Measurements from ENCODE around the gene TNFAIP8L2. TPM values are rescaled to one million over a fixed set of nuclear protein-coding genes. Genes with fewer than 3 reads are reported as not detected.

Gene TNFAIP8L2
- total RNA-seq, 1 experiment from 2014 or later, result not detected

Other genes starting within 250 kb of the TNFAIP8L2 start
- 29.2 and 31.7 TPM in 2 replicates for gene SETDB1, start 230.3 kb upstream of the TNFAIP8L2 start, total RNA-seq (2014; rRNA removed; shearing (Covaris generic); ENCODE audit: low replicate concordance)
- 41.8 and 63.4 TPM in 2 replicates for gene CERS2, start 181.8 kb upstream of the TNFAIP8L2 start, total RNA-seq (2014; rRNA removed; shearing (Covaris generic); ENCODE audit: low replicate concordance)
- 1.2 and 1.3 TPM in 2 replicates for gene ANXA9, start 174.4 kb upstream of the TNFAIP8L2 start, total RNA-seq (2014; rRNA removed; shearing (Covaris generic); ENCODE audit: low replicate concordance)
- 8.4 and 11.9 TPM in 2 replicates for gene MINDY1, start 149.7 kb upstream of the TNFAIP8L2 start, total RNA-seq (2014; rRNA removed; shearing (Covaris generic); ENCODE audit: low replicate concordance)
- gene PRUNE1, start 148.2 kb upstream of the TNFAIP8L2 start, total RNA-seq (2014; rRNA removed; shearing (Covaris generic); ENCODE audit: low replicate concordance), result 6.9 and 14.4 TPM in 2 replicates
- not detected in 2 replicates for gene BNIPL, start 120.1 kb upstream of the TNFAIP8L2 start, total RNA-seq (2014; rRNA removed; shearing (Covaris generic); ENCODE audit: low replicate concordance)
- gene C1orf56, start 108.9 kb upstream of the TNFAIP8L2 start, total RNA-seq (2014; rRNA removed; shearing (Covaris generic); ENCODE audit: low replicate concordance), result 0.84 and 1.9 TPM in 2 replicates
- 47.6 and 54.9 TPM in 2 replicates for gene CDC42SE1, start 97.0 kb upstream of the TNFAIP8L2 start, total RNA-seq (2014; rRNA removed; shearing (Covaris generic); ENCODE audit: low replicate concordance)
- 19.9 and 28.8 TPM in 2 replicates for gene MLLT11, start 96.3 kb upstream of the TNFAIP8L2 start, total RNA-seq (2014; rRNA removed; shearing (Covaris generic); ENCODE audit: low replicate concordance)
- 7.7 and 9.2 TPM in 2 replicates for gene GABPB2, start 85.9 kb upstream of the TNFAIP8L2 start, total RNA-seq (2014; rRNA removed; shearing (Covaris generic); ENCODE audit: low replicate concordance)
- 1.9 TPM in 1 of 2 replicates, not detected in the other for gene SEMA6C, start 10.0 kb upstream of the TNFAIP8L2 start, total RNA-seq (2014; rRNA removed; shearing (Covaris generic); ENCODE audit: low replicate concordance)
- gene LYSMD1, start 9.3 kb downstream of the TNFAIP8L2 start, total RNA-seq (2014; rRNA removed; shearing (Covaris generic); ENCODE audit: low replicate concordance), result 17.5 and 19.8 TPM in 2 replicates
- 30.4 and 52.3 TPM in 2 replicates for gene SCNM1, start 9.5 kb downstream of the TNFAIP8L2 start, total RNA-seq (2014; rRNA removed; shearing (Covaris generic); ENCODE audit: low replicate concordance)
- not detected in 2 replicates for gene TMOD4, start 19.3 kb downstream of the TNFAIP8L2 start, total RNA-seq (2014; rRNA removed; shearing (Covaris generic); ENCODE audit: low replicate concordance)
- gene VPS72, start 33.5 kb downstream of the TNFAIP8L2 start, total RNA-seq (2014; rRNA removed; shearing (Covaris generic); ENCODE audit: low replicate concordance), result 98.7 and 126 TPM in 2 replicates
- gene PIP5K1A, start 41.9 kb downstream of the TNFAIP8L2 start, total RNA-seq (2014; rRNA removed; shearing (Covaris generic); ENCODE audit: low replicate concordance), result 14.0 and 51.9 TPM in 2 replicates
- 266 and 273 TPM in 2 replicates for gene PSMD4, start 98.1 kb downstream of the TNFAIP8L2 start, total RNA-seq (2014; rRNA removed; shearing (Covaris generic); ENCODE audit: low replicate concordance)
- 10.7 and 19.0 TPM in 2 replicates for gene ZNF687, start 125.7 kb downstream of the TNFAIP8L2 start, total RNA-seq (2014; rRNA removed; shearing (Covaris generic); ENCODE audit: low replicate concordance)
- 26.2 and 40.2 TPM in 2 replicates for gene PI4KB, start 170.8 kb downstream of the TNFAIP8L2 start, total RNA-seq (2014; rRNA removed; shearing (Covaris generic); ENCODE audit: low replicate concordance)
- 50.4 and 52.2 TPM in 2 replicates for gene RFX5, start 190.6 kb downstream of the TNFAIP8L2 start, total RNA-seq (2014; rRNA removed; shearing (Covaris generic); ENCODE audit: low replicate concordance)
- gene SELENBP1, start 216.1 kb downstream of the TNFAIP8L2 start, total RNA-seq (2014; rRNA removed; shearing (Covaris generic); ENCODE audit: low replicate concordance), result not detected in 2 replicates
- gene PSMB4, start 242.9 kb downstream of the TNFAIP8L2 start, total RNA-seq (2014; rRNA removed; shearing (Covaris generic); ENCODE audit: low replicate concordance), result 428 and 572 TPM in 2 replicates

Measured in Caki2 (cell line).